GM18909 (cell line): ENCODE measurements around the gene DCC.

Experiments used
- ATAC-seq: cut with Tn5 transposase; IDR thresholded peaks from one replicate; pipeline ENCODE4 v1.9.1; 2021; ENCODE audit warnings: mild to moderate bottlenecking; ENCODE audit not compliant: unreplicated experiment, poor library complexity

The DCC gene

GRCh38 chr18:52408800-52409302, 68.9 kb downstream of the DCC start:
- no peak for ATAC-seq

GRCh38 chr18:52409727-52410126, 69.7 kb downstream of the DCC start:
- ATAC-seq, result peak; percentile 98

GRCh38 chr18:52415131-52415530, 75.1 kb downstream of the DCC start:
- no peak for ATAC-seq

- ATAC-seq, result no peak
These were observed 83.1 kb downstream of the DCC start for GRCh38 chr18:52422985-52423601.

- no peak for ATAC-seq
These were observed 86.0 kb downstream of the DCC start for GRCh38 chr18:52426041-52426440.

GRCh38 chr18:52426462-52426861, 86.5 kb downstream of the DCC start:
- no peak for ATAC-seq

- ATAC-seq, result no peak
These were observed 87.7 kb downstream of the DCC start for GRCh38 chr18:52427521-52428175.

- ATAC-seq, result no peak
These were observed 91.7 kb downstream of the DCC start for GRCh38 chr18:52431683-52432082.

- ATAC-seq, result no peak
These were observed 93.8 kb downstream of the DCC start for GRCh38 chr18:52433797-52434196.

GRCh38 chr18:52435301-52435700, 95.3 kb downstream of the DCC start:
- no peak for ATAC-seq

GRCh38 chr18:52437161-52437560, 97.2 kb downstream of the DCC start:
- ATAC-seq, result no peak

- ATAC-seq, result no peak
These were observed 99.5 kb downstream of the DCC start for GRCh38 chr18:52439457-52439856.

- no peak for ATAC-seq
These were observed 101.8 kb downstream of the DCC start for GRCh38 chr18:52441794-52442193.

- ATAC-seq, result no peak
These were observed 102.7 kb downstream of the DCC start for GRCh38 chr18:52442686-52443085.

- no peak for ATAC-seq
These were observed 111.3 kb downstream of the DCC start for GRCh38 chr18:52451256-52451655.

- ATAC-seq, result no peak
These were observed 111.9 kb downstream of the DCC start for GRCh38 chr18:52451851-52452250.

GRCh38 chr18:52452427-52452826, 112.4 kb downstream of the DCC start:
- ATAC-seq, result no peak

- ATAC-seq, result no peak
These were observed 119.9 kb downstream of the DCC start for GRCh38 chr18:52459890-52460289.

- ATAC-seq, result no peak
These were observed 122.9 kb downstream of the DCC start for GRCh38 chr18:52462853-52463252.

- ATAC-seq, result no peak
These were observed 125.4 kb downstream of the DCC start for GRCh38 chr18:52465391-52465790.

GRCh38 chr18:52468496-52468895, 128.5 kb downstream of the DCC start:
- no peak for ATAC-seq

- ATAC-seq, result no peak
These were observed 135.3 kb downstream of the DCC start for GRCh38 chr18:52475325-52475724.
